ENCODE measurements around the gene KIF3A. TPM values are rescaled to one million over a fixed set of nuclear protein-coding genes. Genes with fewer than 3 reads are reported as not detected.

Gene KIF3A
- polyA plus RNA-seq, 1 of the 3 experiments (the other 2 are of a cell fraction) = 5.1 TPM

DNA sequence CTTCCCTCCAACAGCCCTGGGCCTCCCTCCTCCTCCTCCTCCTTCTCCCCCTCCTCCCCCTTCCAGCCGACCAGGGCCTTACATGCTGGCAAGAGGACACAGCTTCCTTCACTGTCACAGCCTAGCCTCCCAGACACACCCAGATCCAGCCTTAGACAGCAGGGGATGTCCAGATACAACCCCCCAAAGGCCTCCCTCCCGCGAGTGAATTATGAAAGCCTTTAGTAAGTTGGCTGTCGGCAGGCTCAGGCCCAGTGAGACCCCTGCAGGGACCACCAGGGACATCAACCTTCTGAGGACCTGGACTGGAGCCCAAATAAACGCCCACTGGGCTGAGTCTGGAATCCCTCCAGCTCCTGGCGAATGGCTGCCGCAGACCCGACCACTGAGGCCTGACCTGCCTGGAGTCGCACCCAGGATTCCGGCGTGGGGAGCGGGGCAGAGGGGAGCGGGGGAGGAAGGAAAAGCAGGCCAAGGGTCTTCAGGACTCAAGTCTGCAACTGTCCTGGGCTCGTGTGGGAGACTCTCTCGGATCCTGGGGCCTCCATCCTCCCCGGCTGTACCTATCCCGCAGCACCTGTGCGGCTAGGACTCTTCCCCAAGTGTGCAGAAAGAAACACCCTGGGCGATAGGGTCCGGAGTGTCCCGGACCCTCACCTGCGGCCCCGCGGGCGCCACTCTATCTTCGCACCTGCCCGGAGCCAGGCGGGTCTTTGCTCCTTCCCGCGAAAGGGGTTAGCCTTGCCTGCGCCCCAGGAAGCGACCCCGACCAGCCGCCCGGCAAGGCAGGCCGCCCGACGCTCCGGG is 39.0 kb upstream of the KIF3A start:
- under 1% methylated on average over 14 of the region's 39 CpGs for WGBS (ENCODE audit: low lambda C conversion rate)
- H3K9ac ChIP-seq = peak overlapping the region; percentile 63
- ChIA-PET POLR2A (no interaction called here), CTCF (interaction anchor here (0.7 to 3.0 kb wide), 12 partner anchors 9 to 543 kb away, joined by 3 to 16 read pairs (median 4); partner anchors contain the start of gene CCNI2)
- H3K27me3 ChIP-seq (ENCODE audit: insufficient read depth) = no peaks in the 10 kb centered on the region
- H3K9me3 ChIP-seq = no peaks in the 10 kb centered on the region
- peak overlapping the region; percentile 75 to 85 for H3K4me3 ChIP-seq (ENCODE audit: low read depth in 2 of 2, low read length in 1 of 2)
- no peaks in the 10 kb centered on the region for H3K9me2 ChIP-seq
- H4K20me1 ChIP-seq (ENCODE audit: insufficient read depth) = no peaks in the 10 kb centered on the region
- peak; percentile 88 for DNase-seq
- peaks cover 5% of the 10 kb centered on the region for H3F3A ChIP-seq (replicated peaks; ENCODE audit: insufficient read depth)
- no peak overlapping the region; a peak in 1 of 4 replicates for H3K27ac ChIP-seq (ENCODE audit: low read depth in 2 of 2, low read length in 1 of 2)
- peaks cover 52% of the 10 kb centered on the region for H3K79me2 ChIP-seq (ENCODE audit: insufficient read depth)
- TF ChIP-seq SIN3A (IDR thresholded peaks at IDR 0.05; ENCODE audit: borderline replicate concordance, low read depth, low read length) (peak; percentile 20; the same call in 1 of the 2 replicates), YY1 (IDR thresholded peaks at IDR 0.05; ENCODE audit: low read depth) (0 out of 2 replicates have a peak, but pooled peaks have one; percentile 34), JUND (IDR thresholded peaks at IDR 0.05) (no peak), CHD2 (IDR thresholded peaks at IDR 0.05; ENCODE audit: low read length, partially characterized antibody) (no peak), ZBTB33 (IDR thresholded peaks at IDR 0.05; ENCODE audit: borderline replicate concordance, low read depth) (no peak), TAF1 (IDR thresholded peaks at IDR 0.05; ENCODE audit: borderline replicate concordance, low read depth, low read length) (peak; percentile 7; the same call in 1 of the 2 replicates)
- peaks cover 10 to 49% of the 10 kb centered on the region in 2 experiments; a peak in 1 of 4 replicates for H3K4me1 ChIP-seq (ENCODE audit: control insufficient read depth in 1 of 2, insufficient read depth in 2 of 2, low read depth in 1 of 2, low read length in 1 of 2)
- H3K36me3 ChIP-seq (replicated peaks in 1 of 2; ENCODE audit: control insufficient read depth in 1 of 2, insufficient read depth in 2 of 2, low read length in 1 of 2) = no peaks in the 10 kb centered on the region
- peak overlapping the region; percentile 96 for H3K4me2 ChIP-seq
- peak overlapping the region; percentile 71 for H2AFZ ChIP-seq (ENCODE audit: low read depth)

GRCh38 chr5:132775476-132775961 is 38.2 kb upstream of the KIF3A start:
- Histone ChIP-seq H3K27me3 (ENCODE audit: insufficient read depth) (no peaks in the 10 kb centered on the region), H3K9me3 (no peaks in the 10 kb centered on the region), H3K4me3 (ENCODE audit: low read depth in 2 of 2, low read length in 1 of 2) (peak overlapping the region in 1 of 2 experiments; percentile 75), H3K9me2 (no peaks in the 10 kb centered on the region), H3K79me2 (ENCODE audit: insufficient read depth) (peaks cover 61% of the 10 kb centered on the region), H3F3A (replicated peaks; ENCODE audit: insufficient read depth) (peaks cover 5% of the 10 kb centered on the region), H3K9ac (peak overlapping the region; percentile 63; the same call in 1 of the 2 replicates), H3K4me1 (ENCODE audit: control insufficient read depth in 1 of 2, insufficient read depth in 2 of 2, low read depth in 1 of 2, low read length in 1 of 2) (peaks cover 10 to 49% of the 10 kb centered on the region in 2 experiments; a peak in 1 of 4 replicates), H3K4me2 (peak overlapping the region; percentile 96), H2AFZ (ENCODE audit: low read depth) (no peak overlapping the region), H3K36me3 (replicated peaks in 1 of 2; ENCODE audit: control insufficient read depth in 1 of 2, insufficient read depth in 2 of 2, low read length in 1 of 2) (no peaks in the 10 kb centered on the region), H3K27ac (ENCODE audit: low read depth in 2 of 2, low read length in 1 of 2) (no peak overlapping the region), H4K20me1 (ENCODE audit: insufficient read depth) (0 out of 2 replicates have a peak, but pooled peaks cover 4% of the 10 kb centered on the region)
- WGBS (ENCODE audit: low lambda C conversion rate) = 88% methylated on average over 7 of the region's 7 CpGs
- CTCF ChIA-PET = interaction anchor here (0.7 to 3.0 kb wide), 8 partner anchors 10 to 54 kb away, joined by 3 to 16 read pairs (median 4); partner anchors contain the start of gene CCNI2
- no peak for TF ChIP-seq JUND (IDR thresholded peaks at IDR 0.05)
- TF ChIP-seq USF1 (IDR thresholded peaks at IDR 0.05; ENCODE audit: borderline replicate concordance, low read depth) = 0 out of 2 replicates have a peak, but pooled peaks have one; percentile 34
- no peak for DNase-seq
- POLR2A ChIA-PET = interaction anchor here (0.6 kb wide), 1 partner anchor 15 kb away, joined by 4 read pairs; no protein-coding TSS in a partner anchor

Measured in SK-N-SH (cell line).